ENCODE data around the gene MPP1. TPM values are rescaled to one million over a fixed set of nuclear protein-coding genes. Genes with fewer than 3 reads are reported as not detected.
"Not testable (repeated sequence)": the region's sequence is repeated elsewhere in the genome, so short reads cannot be mapped to it uniquely, and the experiment has no call there.

The MPP1 gene
- total RNA-seq, 1 donor from 2014 or later = 1.1 TPM

DNA sequence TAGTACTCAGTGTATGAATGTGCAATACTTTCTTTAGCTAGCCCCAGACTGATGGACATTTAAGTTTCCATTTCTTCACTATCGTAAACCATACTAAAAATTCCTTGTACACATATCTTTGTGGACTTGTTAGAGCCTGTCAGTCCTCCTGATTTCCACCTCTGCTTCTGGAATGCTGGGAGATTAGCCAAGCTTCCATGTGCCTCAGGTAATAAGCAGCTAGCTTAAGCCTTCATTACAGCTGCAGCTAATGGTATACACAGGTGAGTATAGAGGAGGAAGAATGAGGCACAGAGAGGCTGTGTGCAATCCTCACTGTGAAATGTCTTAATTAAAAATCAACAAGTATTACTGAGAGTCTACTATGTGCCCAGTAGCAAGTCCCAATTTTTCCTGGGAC lies 19.4 kb upstream of the MPP1 start:
- no peak overlapping the region for H3K4me3 ChIP-seq (ENCODE audit: low read depth, low read length)
- no peaks in the 10 kb centered on the region for H3K36me3 ChIP-seq (ENCODE audit: control insufficient read depth, insufficient read depth, low read length)
- TF ChIP-seq, protein P1, sequence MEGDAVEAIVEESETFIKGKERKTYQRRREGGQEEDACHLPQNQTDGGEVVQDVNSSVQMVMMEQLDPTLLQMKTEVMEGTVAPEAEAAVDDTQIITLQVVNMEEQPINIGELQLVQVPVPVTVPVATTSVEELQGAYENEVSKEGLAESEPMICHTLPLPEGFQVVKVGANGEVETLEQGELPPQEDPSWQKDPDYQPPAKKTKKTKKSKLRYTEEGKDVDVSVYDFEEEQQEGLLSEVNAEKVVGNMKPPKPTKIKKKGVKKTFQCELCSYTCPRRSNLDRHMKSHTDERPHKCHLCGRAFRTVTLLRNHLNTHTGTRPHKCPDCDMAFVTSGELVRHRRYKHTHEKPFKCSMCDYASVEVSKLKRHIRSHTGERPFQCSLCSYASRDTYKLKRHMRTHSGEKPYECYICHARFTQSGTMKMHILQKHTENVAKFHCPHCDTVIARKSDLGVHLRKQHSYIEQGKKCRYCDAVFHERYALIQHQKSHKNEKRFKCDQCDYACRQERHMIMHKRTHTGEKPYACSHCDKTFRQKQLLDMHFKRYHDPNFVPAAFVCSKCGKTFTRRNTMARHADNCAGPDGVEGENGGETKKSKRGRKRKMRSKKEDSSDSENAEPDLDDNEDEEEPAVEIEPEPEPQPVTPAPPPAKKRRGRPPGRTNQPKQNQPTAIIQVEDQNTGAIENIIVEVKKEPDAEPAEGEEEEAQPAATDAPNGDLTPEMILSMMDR (IDR thresholded peaks at IDR 0.05; ENCODE audit: insufficient read depth, low read length, severe bottlenecking) = no peak
- DNase-seq (ENCODE audit: low read depth) = peak; percentile 84
- H3K27me3 ChIP-seq (ENCODE audit: control insufficient read depth, insufficient read depth, low read length) = no peaks in the 10 kb centered on the region
- peak; percentile 89 for FAIRE-seq

DNA sequence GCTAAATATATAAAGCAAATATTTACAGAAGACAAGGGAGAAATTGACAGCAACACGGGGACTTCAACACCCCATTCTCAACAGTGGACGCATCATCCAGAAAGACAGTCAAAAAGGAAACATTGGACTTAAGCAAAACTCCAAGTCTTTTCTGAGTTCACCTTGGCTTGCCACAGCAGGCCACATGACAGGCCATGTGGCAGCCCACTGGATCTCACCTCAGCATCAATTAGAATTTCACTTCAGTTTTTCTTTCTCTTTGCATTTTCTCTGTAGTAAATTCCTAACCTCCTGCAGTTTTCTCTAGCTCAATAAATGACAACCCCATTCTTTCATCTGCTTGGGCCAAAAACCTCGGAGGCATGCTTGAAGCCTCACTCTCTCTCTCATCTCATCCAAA lies 16.7 kb upstream of the MPP1 start:
- TF ChIP-seq, protein P1 (IDR thresholded peaks at IDR 0.05; ENCODE audit: insufficient read depth, low read length, severe bottlenecking) = no peak
- H3K27me3 ChIP-seq (ENCODE audit: control insufficient read depth, insufficient read depth, low read length) = no peaks in the 10 kb centered on the region
- DNase-seq (ENCODE audit: low read depth) (no peak), FAIRE-seq (no peak)
- no peaks in the 10 kb centered on the region for H3K36me3 ChIP-seq (ENCODE audit: control insufficient read depth, insufficient read depth, low read length)
- H3K4me3 ChIP-seq (ENCODE audit: low read depth, low read length) = no peak overlapping the region

GRCh38 chrX:154821523-154821922 lies 16.2 kb upstream of the MPP1 start:
- TF ChIP-seq, protein P1 (IDR thresholded peaks at IDR 0.05; ENCODE audit: insufficient read depth, low read length, severe bottlenecking) = no peak
- DNase-seq (ENCODE audit: low read depth) (no peak), FAIRE-seq (no peak)
- Histone ChIP-seq H3K27me3 (ENCODE audit: control insufficient read depth, insufficient read depth, low read length) (no peaks in the 10 kb centered on the region), H3K4me3 (ENCODE audit: low read depth, low read length) (no peak overlapping the region), H3K36me3 (ENCODE audit: control insufficient read depth, insufficient read depth, low read length) (no peaks in the 10 kb centered on the region)

DNA sequence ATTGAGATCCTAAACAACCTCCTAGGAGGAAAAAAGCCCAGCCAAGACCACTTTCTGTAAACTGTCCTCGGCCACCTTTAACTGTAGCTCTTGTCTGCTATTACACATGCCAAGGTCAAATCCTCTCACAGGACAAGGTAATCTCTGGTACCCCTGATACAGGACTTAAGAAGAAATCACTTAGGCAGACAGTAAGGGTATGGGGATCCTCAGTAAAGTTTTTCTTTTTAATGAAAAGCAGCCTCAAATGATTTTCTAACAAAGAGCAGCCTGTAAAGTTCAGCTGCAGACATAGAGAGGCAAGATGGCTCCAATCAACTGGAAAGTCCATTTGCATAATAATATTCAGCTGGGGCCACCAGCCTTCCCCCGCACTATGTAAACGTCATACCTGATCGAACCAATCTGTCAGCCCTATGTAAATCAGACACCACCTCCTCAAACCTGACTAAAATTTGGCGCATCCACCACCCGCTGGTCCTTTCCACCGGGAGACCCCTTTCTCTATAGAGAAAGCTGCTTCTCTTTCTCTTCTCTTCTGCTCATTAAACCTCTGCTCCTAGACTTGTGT lies 14.6 kb upstream of the MPP1 start:
- FAIRE-seq = no peak
- H3K4me3 ChIP-seq (ENCODE audit: low read depth, low read length) = no peak overlapping the region
- TF ChIP-seq, protein P1 (IDR thresholded peaks at IDR 0.05; ENCODE audit: insufficient read depth, low read length, severe bottlenecking) = no peak

GRCh38 chrX:154818916-154819770 lies 13.9 kb upstream of the MPP1 start:
- Histone ChIP-seq H3K27me3 (ENCODE audit: control insufficient read depth, insufficient read depth, low read length) (no peaks in the 10 kb centered on the region), H3K4me3 (ENCODE audit: low read depth, low read length) (no peak overlapping the region), H3K36me3 (ENCODE audit: control insufficient read depth, insufficient read depth, low read length) (no peaks in the 10 kb centered on the region)
- FAIRE-seq = no peak
- TF ChIP-seq, protein P1 (IDR thresholded peaks at IDR 0.05; ENCODE audit: insufficient read depth, low read length, severe bottlenecking) = no peak
- no peak for DNase-seq (ENCODE audit: low read depth)

More for the DNA sequence above, 14.6 kb upstream of the MPP1 start:
- DNase-seq (ENCODE audit: low read depth) = no peak
- Histone ChIP-seq H3K27me3 (ENCODE audit: control insufficient read depth, insufficient read depth, low read length) (no peaks in the 10 kb centered on the region), H3K36me3 (ENCODE audit: control insufficient read depth, insufficient read depth, low read length) (no peaks in the 10 kb centered on the region)

DNA sequence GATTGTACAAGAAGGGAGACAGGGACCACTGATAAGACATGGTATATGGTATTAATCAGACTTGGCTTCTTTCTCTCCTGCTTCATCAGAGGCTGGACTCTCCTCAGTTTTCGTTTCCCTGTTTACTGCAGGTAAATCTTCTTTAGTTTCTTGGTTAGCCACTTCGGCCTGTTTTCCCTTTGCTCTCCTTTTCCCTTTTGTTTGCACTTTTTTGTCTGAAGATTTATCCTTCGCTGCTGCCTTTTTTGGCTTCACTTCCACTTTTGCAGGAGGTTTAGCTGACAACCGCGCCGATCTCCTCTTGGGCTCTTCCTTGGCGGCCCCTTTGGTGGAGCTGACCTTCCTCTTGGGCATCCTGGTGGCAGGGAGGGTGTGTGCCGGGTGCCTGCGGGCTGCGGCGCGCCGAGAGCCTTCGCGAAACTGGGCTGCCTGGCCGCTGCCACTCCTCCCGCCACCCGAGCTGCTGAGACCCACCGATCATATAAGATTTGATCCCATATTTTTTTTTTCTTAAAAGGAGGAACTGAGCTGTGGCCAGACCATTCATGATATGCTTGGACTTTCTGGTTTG lies 11.8 kb upstream of the MPP1 start:
- DNase-seq (ENCODE audit: low read depth); FAIRE-seq: not testable (repeated sequence)

DNA sequence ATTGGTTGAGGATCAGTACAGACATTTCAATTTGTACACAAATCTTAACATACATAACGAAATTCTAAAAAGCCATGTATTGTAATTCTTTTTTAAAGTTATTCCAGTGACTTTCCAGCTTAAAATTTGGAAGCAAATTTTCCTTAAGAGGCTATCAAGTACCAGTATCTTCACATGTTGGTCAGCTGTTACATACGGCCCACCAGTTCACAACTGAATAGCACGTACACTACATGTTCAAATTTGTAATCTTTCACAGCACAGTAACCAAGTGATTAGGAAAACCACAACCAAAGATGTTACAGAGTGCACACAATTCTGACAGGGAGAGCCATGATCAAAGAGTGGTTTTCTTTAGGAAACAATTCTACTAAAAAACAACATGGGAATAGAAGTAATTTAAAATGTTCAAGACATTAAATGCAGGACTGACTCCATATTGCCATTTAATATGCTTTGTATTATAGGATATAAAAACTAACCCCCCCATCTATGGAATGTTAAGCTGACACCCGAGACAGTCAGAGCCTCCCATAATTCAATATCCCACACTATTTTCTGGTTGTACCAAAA lies 11.1 kb upstream of the MPP1 start:
- FAIRE-seq; H3K4me3 ChIP-seq (ENCODE audit: low read depth, low read length); DNase-seq (ENCODE audit: low read depth); H3K36me3 ChIP-seq (ENCODE audit: control insufficient read depth, insufficient read depth, low read length); H3K27me3 ChIP-seq (ENCODE audit: control insufficient read depth, insufficient read depth, low read length): not testable (repeated sequence)

More for the DNA sequence above, 11.8 kb upstream of the MPP1 start:
- not testable (repeated sequence) for H3K27me3 ChIP-seq (ENCODE audit: control insufficient read depth, insufficient read depth, low read length); H3K4me3 ChIP-seq (ENCODE audit: low read depth, low read length); H3K36me3 ChIP-seq (ENCODE audit: control insufficient read depth, insufficient read depth, low read length)

All from bronchial epithelial cell (primary cell).